HepG2 (cell line): ENCODE results near the gene PLG. TPM values are rescaled to one million over a fixed set of nuclear protein-coding genes. Genes with fewer than 3 reads are reported as not detected.

Source experiments
- AGO1 ChIP-seq: fragments of 200-400 bp; formaldehyde crosslinking; IDR thresholded peaks from 2 replicates; pipeline ENCODE4 v1.6.1; 2017; ENCODE audit warnings: mild to moderate bottlenecking, low read depth, low read length, moderate library complexity; ENCODE audit not compliant: poor library complexity, severe bottlenecking
- CEBPB ChIP-seq: IDR thresholded peaks from 2 replicates; pipeline ENCODE4 v1.6.1; 2011; ENCODE audit warnings: low read depth, low read length, improper control_type of control experiment, borderline replicate concordance
- KDM2A ChIP-seq: sonication (generic); formaldehyde crosslinking; IDR thresholded peaks from 2 replicates; pipeline ENCODE4 v1.4.0; 2020; ENCODE audit warnings: low read depth, missing genetic modification reagents, borderline replicate concordance
- MTF1 ChIP-seq: sonication (generic); formaldehyde crosslinking; IDR thresholded peaks from 2 replicates; pipeline ENCODE4 v1.5.0; 2020; ENCODE audit warnings: missing genetic modification reagents
- NR2F6 ChIP-seq, 2 experiments: IDR thresholded peaks; 2 replicates each; pipeline ENCODE4 v1.6.1; 2016; ENCODE audit warnings: antibody characterized with exemption in 1 of 2, mild to moderate bottlenecking in 1 of 2
- PAF1 ChIP-seq: IDR thresholded peaks from 2 replicates; pipeline ENCODE4 v1.6.1; 2016; ENCODE audit warnings: missing genetic modification reagents, missing compliant biosample characterization
- POLR2G ChIP-seq: fragments of 200-400 bp; formaldehyde crosslinking; IDR thresholded peaks from 2 replicates; pipeline ENCODE4 v1.6.1; 2018; ENCODE audit warnings: mild to moderate bottlenecking, low read depth, low read length, moderate library complexity
- RBFOX2 ChIP-seq: fragments of 200-400 bp; formaldehyde crosslinking; IDR thresholded peaks from 2 replicates; pipeline ENCODE4 v1.6.1; 2017; ENCODE audit warnings: low read depth, mild to moderate bottlenecking, low read length
- RBM39 ChIP-seq: fragments of 200-400 bp; formaldehyde crosslinking; IDR thresholded peaks from one replicate; pipeline ENCODE4 v1.6.1; 2018; ENCODE audit warnings: antibody characterized with exemption, mild to moderate bottlenecking, low read depth, low read length; ENCODE audit not compliant: poor library complexity, severe bottlenecking
- RCOR2 ChIP-seq: IDR thresholded peaks from 2 replicates; pipeline ENCODE4 v1.6.1; 2016; ENCODE audit warnings: missing biosample characterization, missing genetic modification reagents
- RELA ChIP-seq: sonication (generic); formaldehyde crosslinking; IDR thresholded peaks from 2 replicates; pipeline ENCODE4 v1.4.0; 2020; ENCODE audit warnings: missing genetic modification reagents
- RFX5 ChIP-seq: IDR thresholded peaks from 2 replicates; pipeline ENCODE4 v1.6.1; 2011; ENCODE audit warnings: low read depth, low read length, improper control_type of control experiment
- RFXANK ChIP-seq: IDR thresholded peaks from 2 replicates; pipeline ENCODE4 v1.6.1; 2016
- SKI ChIP-seq: fragments of 450-650 bp; IDR thresholded peaks from one replicate; pipeline ENCODE4 v1.6.1; 2018; ENCODE audit warnings: mild to moderate bottlenecking; ENCODE audit not compliant: partially characterized antibody
- ZFP36L1 ChIP-seq: sonication (generic); formaldehyde crosslinking; IDR thresholded peaks from 2 replicates; pipeline ENCODE4 v1.8.0; 2022; ENCODE audit warnings: mild to moderate bottlenecking, missing genetic modification reagents, moderate library complexity
- ZFP36L2 ChIP-seq: sonication (generic); formaldehyde crosslinking; IDR thresholded peaks from 2 replicates; pipeline ENCODE4 v1.4.0; 2020; ENCODE audit warnings: missing genetic modification reagents
- ZNF143 ChIP-seq: sonication (generic); formaldehyde crosslinking; IDR thresholded peaks from 2 replicates; pipeline ENCODE4 v1.4.0; 2020; ENCODE audit warnings: missing genetic modification reagents
- ZNF44 ChIP-seq: sonication (generic); formaldehyde crosslinking; IDR thresholded peaks from 2 replicates; pipeline ENCODE4 v1.5.1; 2020; ENCODE audit warnings: mild to moderate bottlenecking, missing genetic modification reagents
- ZNF7 ChIP-seq: IDR thresholded peaks from 2 replicates; pipeline ENCODE4 v1.6.1; 2016; ENCODE audit warnings: missing biosample characterization, missing genetic modification reagents
- ZSCAN29 ChIP-seq: sonication (generic); formaldehyde crosslinking; conservative IDR thresholded peaks from 2 replicates; pipeline ENCODE4 v1.4.0; 2020; ENCODE audit warnings: mild to moderate bottlenecking, missing genetic modification reagents
- polyA plus RNA-seq, 8 experiments: library from polyadenylated mRNA; depleted of rRNA in 3 of 8; stranded (reverse) in 7 of 8; unstranded in 1 of 8; fragments of >200 nt; fragmentation: Illumina TruSeq in 4 of 8; extraction: Trizol in 4 of 8; gene quantifications; 2 replicates each; pipeline versions ENCODE4 v1.2.1 to v1.2.3, GENCODE V29; 2011 to 2016; ENCODE audit warnings: low read depth in 4 of 8, missing spikeins in 1 of 8, mixed read lengths in 1 of 8; ENCODE audit not compliant: insufficient read depth in 1 of 8
- total RNA-seq, 5 experiments: library from RNA; depleted of rRNA; stranded (reverse); fragments of >200 nt; fragmentation: Illumina TruSeq; extraction: Trizol; gene quantifications; 2 replicates each; pipeline ENCODE4 v1.2.3, GENCODE V29; 2016; ENCODE audit warnings: low read depth in 1 of 5
- TF ChIP-seq, protein P1 (sequence below): sonication (generic); formaldehyde crosslinking; IDR thresholded peaks from 2 replicates; pipeline ENCODE4 v1.5.0; 2020; ENCODE audit warnings: mild to moderate bottlenecking, missing genetic modification reagents, moderate library complexity
- TF ChIP-seq, protein P2 (sequence below): sonication (generic); formaldehyde crosslinking; IDR thresholded peaks from 2 replicates; pipeline ENCODE4 v1.9.0; 2021; ENCODE audit warnings: missing genetic modification reagents, mild to moderate bottlenecking, borderline replicate concordance
- TF ChIP-seq, protein P3 (sequence below): sonication (generic); formaldehyde crosslinking; IDR thresholded peaks from 2 replicates; pipeline ENCODE4 v1.4.0; 2020; ENCODE audit warnings: missing genetic modification reagents, low read depth, mild to moderate bottlenecking, borderline replicate concordance
- TF ChIP-seq, protein P4 (sequence below): sonication (generic); formaldehyde crosslinking; IDR thresholded peaks from 2 replicates; pipeline ENCODE4 v1.8.0; 2022; ENCODE audit warnings: mild to moderate bottlenecking, missing genetic modification reagents, moderate library complexity
- TF ChIP-seq, protein P5 (sequence below), 2 experiments: fragments of 450-650 bp in 1 of 2; sonication (generic) in 1 of 2; formaldehyde crosslinking; IDR thresholded peaks; 2 replicates each; pipeline versions ENCODE4 v1.5.0 to v1.8.0; 2020 to 2022; ENCODE audit warnings: mild to moderate bottlenecking in 1 of 2, missing genetic modification reagents in 1 of 2

The PLG gene
- total and polyA plus RNA-seq, 2 of the 13 experiments (the other 11 are each of a cell fraction or from before 2014, with no cell fraction given), result 1.7 to 10.7 TPM

DNA sequence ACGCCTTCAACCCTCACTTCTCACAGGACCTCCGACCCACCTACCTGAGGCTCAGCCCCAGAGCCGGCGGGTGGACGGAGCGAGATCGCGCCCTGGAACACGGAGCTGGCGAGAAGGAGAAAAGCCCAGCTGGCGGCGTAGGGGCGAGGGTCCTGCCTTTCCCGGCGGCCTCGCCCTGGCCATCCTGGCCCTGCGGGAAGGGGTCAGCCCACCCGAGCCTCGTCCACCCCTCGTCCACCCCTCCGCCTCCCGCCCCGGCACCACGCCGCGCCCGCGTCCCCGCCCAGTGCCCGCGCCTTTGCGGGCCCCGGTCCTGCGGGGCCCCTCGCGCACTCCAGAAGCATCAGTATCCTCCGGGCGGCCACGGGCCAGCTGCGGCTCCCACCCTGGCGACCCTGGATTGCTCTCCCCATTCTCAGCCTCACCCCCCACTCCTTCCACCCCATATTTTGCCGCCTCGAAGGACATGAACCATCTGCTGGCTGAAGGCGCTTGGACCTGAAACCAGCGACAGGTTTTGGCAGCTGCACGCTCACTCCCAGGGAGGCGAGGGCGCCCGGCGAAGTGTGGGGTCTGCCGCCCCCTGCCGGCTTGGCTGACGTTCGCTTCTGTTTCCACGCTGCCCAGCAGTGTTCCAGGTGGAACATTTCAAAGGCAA, 65.1 kb downstream of the PLG start (continued):
- no peak for TF ChIP-seq SKI
- no peak for TF ChIP-seq PAF1 (CRISPR knock-in tag)
- no peak for TF ChIP-seq NR2F6 (IDR thresholded peaks at IDR 0.05)
- TF ChIP-seq NR2F6 (CRISPR knock-in tag; IDR thresholded peaks at IDR 0.05), result no peak
- no peak for TF ChIP-seq ZNF44 (CRISPR knock-in tag)
- TF ChIP-seq CEBPB, result no peak
- TF ChIP-seq POLR2G, result no peak
- TF ChIP-seq, protein P1, sequence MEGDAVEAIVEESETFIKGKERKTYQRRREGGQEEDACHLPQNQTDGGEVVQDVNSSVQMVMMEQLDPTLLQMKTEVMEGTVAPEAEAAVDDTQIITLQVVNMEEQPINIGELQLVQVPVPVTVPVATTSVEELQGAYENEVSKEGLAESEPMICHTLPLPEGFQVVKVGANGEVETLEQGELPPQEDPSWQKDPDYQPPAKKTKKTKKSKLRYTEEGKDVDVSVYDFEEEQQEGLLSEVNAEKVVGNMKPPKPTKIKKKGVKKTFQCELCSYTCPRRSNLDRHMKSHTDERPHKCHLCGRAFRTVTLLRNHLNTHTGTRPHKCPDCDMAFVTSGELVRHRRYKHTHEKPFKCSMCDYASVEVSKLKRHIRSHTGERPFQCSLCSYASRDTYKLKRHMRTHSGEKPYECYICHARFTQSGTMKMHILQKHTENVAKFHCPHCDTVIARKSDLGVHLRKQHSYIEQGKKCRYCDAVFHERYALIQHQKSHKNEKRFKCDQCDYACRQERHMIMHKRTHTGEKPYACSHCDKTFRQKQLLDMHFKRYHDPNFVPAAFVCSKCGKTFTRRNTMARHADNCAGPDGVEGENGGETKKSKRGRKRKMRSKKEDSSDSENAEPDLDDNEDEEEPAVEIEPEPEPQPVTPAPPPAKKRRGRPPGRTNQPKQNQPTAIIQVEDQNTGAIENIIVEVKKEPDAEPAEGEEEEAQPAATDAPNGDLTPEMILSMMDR (CRISPR knock-in tag), result peak; percentile 96
- TF ChIP-seq ZFP36L2 (CRISPR knock-in tag), result no peak
- TF ChIP-seq, protein P2, sequence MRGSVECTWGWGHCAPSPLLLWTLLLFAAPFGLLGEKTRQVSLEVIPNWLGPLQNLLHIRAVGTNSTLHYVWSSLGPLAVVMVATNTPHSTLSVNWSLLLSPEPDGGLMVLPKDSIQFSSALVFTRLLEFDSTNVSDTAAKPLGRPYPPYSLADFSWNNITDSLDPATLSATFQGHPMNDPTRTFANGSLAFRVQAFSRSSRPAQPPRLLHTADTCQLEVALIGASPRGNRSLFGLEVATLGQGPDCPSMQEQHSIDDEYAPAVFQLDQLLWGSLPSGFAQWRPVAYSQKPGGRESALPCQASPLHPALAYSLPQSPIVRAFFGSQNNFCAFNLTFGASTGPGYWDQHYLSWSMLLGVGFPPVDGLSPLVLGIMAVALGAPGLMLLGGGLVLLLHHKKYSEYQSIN (CRISPR knock-in tag), result no peak
- peak; percentile 73; the same call in 1 of the 2 replicates for TF ChIP-seq KDM2A (CRISPR knock-in tag)
- TF ChIP-seq, protein P3, sequence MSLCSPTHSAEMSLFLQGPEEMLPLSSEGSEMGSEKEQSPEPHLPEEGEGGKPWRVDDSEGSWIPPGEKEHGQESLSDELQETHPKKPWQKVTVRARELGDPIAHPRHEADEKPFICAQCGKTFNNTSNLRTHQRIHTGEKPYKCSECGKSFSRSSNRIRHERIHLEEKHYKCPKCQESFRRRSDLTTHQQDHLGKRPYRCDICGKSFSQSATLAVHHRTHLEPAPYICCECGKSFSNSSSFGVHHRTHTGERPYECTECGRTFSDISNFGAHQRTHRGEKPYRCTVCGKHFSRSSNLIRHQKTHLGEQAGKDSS, result no peak
- peak; percentile 45 for TF ChIP-seq AGO1
- no peak for TF ChIP-seq ZNF143 (CRISPR knock-in tag)
- TF ChIP-seq RCOR2, result no peak
- no peak for TF ChIP-seq RFX5
- TF ChIP-seq RBM39, result peak; percentile 80
- no peak for TF ChIP-seq ZSCAN29
- TF ChIP-seq, protein P4, sequence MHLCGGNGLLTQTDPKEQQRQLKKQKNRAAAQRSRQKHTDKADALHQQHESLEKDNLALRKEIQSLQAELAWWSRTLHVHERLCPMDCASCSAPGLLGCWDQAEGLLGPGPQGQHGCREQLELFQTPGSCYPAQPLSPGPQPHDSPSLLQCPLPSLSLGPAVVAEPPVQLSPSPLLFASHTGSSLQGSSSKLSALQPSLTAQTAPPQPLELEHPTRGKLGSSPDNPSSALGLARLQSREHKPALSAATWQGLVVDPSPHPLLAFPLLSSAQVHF, result no peak
- no peak for TF ChIP-seq RELA (CRISPR knock-in tag)
- TF ChIP-seq RFXANK (CRISPR knock-in tag), result no peak
- no peak for TF ChIP-seq ZFP36L1 (CRISPR knock-in tag)
- TF ChIP-seq RBFOX2, result no peak
- TF ChIP-seq MTF1 (CRISPR knock-in tag), result no peak
- no peak for TF ChIP-seq ZNF7 (CRISPR knock-in tag)
- TF ChIP-seq, protein P5, sequence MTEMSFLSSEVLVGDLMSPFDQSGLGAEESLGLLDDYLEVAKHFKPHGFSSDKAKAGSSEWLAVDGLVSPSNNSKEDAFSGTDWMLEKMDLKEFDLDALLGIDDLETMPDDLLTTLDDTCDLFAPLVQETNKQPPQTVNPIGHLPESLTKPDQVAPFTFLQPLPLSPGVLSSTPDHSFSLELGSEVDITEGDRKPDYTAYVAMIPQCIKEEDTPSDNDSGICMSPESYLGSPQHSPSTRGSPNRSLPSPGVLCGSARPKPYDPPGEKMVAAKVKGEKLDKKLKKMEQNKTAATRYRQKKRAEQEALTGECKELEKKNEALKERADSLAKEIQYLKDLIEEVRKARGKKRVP (CRISPR knock-in tag; IDR thresholded peaks at IDR 0.05), result no peak
